ENCODE data around the gene TSPAN1. TPM values are rescaled to one million over a fixed set of nuclear protein-coding genes. Genes with fewer than 3 reads are reported as not detected.
A peak's percentile ranks its signal among the peaks of the same experiment; 100 is the strongest.

The TSPAN1 gene
- total and polyA plus RNA-seq, 10 of the 15 experiments (the other 5 are each of a cell fraction or from before 2014, with no cell fraction given) = 0.08 to 0.29 (median 0.23) TPM; not detected in 5

DNA sequence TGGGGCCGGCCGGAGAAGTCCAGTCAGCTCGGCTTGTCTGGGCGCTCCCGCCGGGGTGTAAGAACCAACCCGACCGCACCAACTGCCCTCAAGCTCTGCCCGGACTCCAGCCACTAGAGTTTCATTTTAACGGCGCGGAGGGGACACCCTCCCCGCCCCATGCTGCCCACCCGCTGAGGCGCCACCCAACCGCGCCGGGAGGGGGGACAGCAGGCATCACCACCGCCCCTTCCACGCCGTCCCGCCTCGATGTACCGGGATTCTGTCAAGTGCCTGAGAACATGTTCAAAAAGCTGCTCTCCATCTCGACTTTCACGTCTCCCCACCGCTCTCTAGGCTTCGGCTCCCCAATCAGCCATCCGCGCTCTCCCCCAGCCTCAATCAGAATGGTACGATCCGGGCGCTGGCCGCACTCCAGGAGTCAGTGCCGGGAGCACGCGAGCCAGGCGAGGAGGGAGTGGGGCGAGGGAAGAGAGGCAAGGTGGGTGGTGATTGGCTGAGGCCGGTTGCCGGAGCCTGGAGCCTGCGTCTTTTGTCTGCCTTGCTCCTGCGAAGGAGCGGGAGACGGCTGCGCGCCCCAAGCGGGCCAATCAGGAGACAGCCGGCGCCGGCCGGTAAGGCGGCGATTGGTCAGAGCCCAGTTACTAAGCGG lies 42.2 kb upstream of the TSPAN1 start, which contains the start of gene PIK3R3:
Gene PIK3R3, minus strand, starts transcription at position 101 of the 652 bp plus-strand sequence. CDS start 677 bp downstream, outside the sequence.
- Histone ChIP-seq H2AFZ (ENCODE audit: control insufficient read depth, low read depth, low read length) (peak within 1 kb of the TSS; percentile 96), H3K27me3 (replicated peaks in 1 of 2; ENCODE audit: control insufficient read depth in 2 of 2, insufficient read depth in 2 of 2, low read length in 1 of 2) (no peaks in the 10 kb centered on the region), H3K4me2 (ENCODE audit: control insufficient read depth, insufficient read depth) (peak within 1 kb of the TSS; percentile 99), H3K4me3 (peak within 1 kb of the TSS; percentile 91), H3K79me2 (ENCODE audit: control insufficient read depth, insufficient read depth, low read length) (peaks cover 44% of the 10 kb centered on the region), H3K9ac (ENCODE audit: control insufficient read depth, insufficient read depth, low read length) (peak within 1 kb of the TSS; percentile 74), H3K36me3 (ENCODE audit: control insufficient read depth in 2 of 2, insufficient read depth in 2 of 2, low read length in 1 of 2) (no peaks in the 10 kb centered on the region), H3K27ac (ENCODE audit: control insufficient read depth, insufficient read depth) (peak within 1 kb of the TSS; percentile 98), H3K4me1 (ENCODE audit: control insufficient read depth, insufficient read depth, low read length) (peaks cover 16% of the 10 kb centered on the region), H4K20me1 (ENCODE audit: control insufficient read depth, insufficient read depth) (no peaks in the 10 kb centered on the region), H3K9me3 (replicated peaks; ENCODE audit: control insufficient read depth, insufficient read depth, low read length) (no peaks in the 10 kb centered on the region)
- CTCF ChIA-PET = interaction anchor here (0.6 to 1.1 kb wide), 4 partner anchors 29 to 472 kb away, joined by 3 to 4 read pairs (median 3); no protein-coding TSS in a partner anchor
- RAD21 ChIA-PET (ENCODE audit: unreplicated experiment) = interaction anchor here (1.0 to 1.5 kb wide), 5 partner anchors 11 to 92 kb away, joined by 3 to 5 read pairs (median 4); no protein-coding TSS in a partner anchor
- FAIRE-seq (peak; percentile 91), ATAC-seq (peak; percentile 91), DNase-seq (ENCODE audit: low read depth, low spot score) (peak; percentile 92)
- in situ Hi-C loops (cut with MboI) = no loop called here
- 1% methylated on average over 54 of the region's 55 CpGs for WGBS (ENCODE audit: insufficient coverage, insufficient replicate concordance, low lambda C conversion rate, missing lambda C conversion rate)
- no TSS peak for BruUV-seq (replicated peaks)
- POLR2A ChIA-PET = interaction anchor here (0.7 to 2.3 kb wide), 9 partner anchors 9 to 197 kb away, joined by 3 to 11 read pairs (median 3); no protein-coding TSS in a partner anchor
- SMC1A ChIA-PET (ENCODE audit: uncharacterized antibody, unreplicated experiment) = interaction anchor here (1.0 to 3.9 kb wide), 6 partner anchors 9 to 91 kb away, joined by 3 to 37 read pairs (median 7); no protein-coding TSS in a partner anchor
- intact Hi-C loops (cut with micrococcal nuclease; ENCODE audit: unreplicated experiment) = loop anchor here (1.0 to 10.0 kb wide), 5 partner anchors 46 to 202 kb away; no protein-coding TSS in a partner anchor
- TF ChIP-seq MTA3 (IDR thresholded peaks at IDR 0.05; ENCODE audit: borderline replicate concordance, low read length) (no peak), PAX5 (IDR thresholded peaks at IDR 0.05; ENCODE audit: borderline replicate concordance, low read depth, low read length) (peak; percentile 23; the same call in 1 of the 2 replicates), SUZ12 (IDR thresholded peaks at IDR 0.05; ENCODE audit: unreplicated experiment) (no peak), MEF2B (IDR thresholded peaks at IDR 0.05; ENCODE audit: partially characterized antibody, poor library complexity, severe bottlenecking) (peak; percentile 64), KDM1A (IDR thresholded peaks at IDR 0.05; ENCODE audit: borderline replicate concordance) (no peak), SREBF1 (IDR thresholded peaks at IDR 0.05; ENCODE audit: low read length) (peak; percentile 97), NR2C1 (IDR thresholded peaks at IDR 0.05) (no peak), EED (IDR thresholded peaks at IDR 0.05; ENCODE audit: low read depth) (peak; percentile 80), CREB1 (IDR thresholded peaks at IDR 0.05; ENCODE audit: low read depth) (peak; percentile 47; the same call in 1 of the 2 replicates), RFX5 (IDR thresholded peaks at IDR 0.05; ENCODE audit: low read depth, low read length) (peak; percentile 96), SIX5 (IDR thresholded peaks at IDR 0.05; ENCODE audit: low read depth, low read length, severe bottlenecking) (peak; percentile 40), SREBF2 (IDR thresholded peaks at IDR 0.05; ENCODE audit: low read length) (no peak), POLR2A (IDR thresholded peaks at IDR 0.05; ENCODE audit: low read depth, low read length) (peak; percentile 99), RB1 (IDR thresholded peaks at IDR 0.05; ENCODE audit: borderline replicate concordance) (peak; percentile 98), RELA (IDR thresholded peaks at IDR 0.05; ENCODE audit: borderline replicate concordance, partially characterized antibody) (peak; percentile 89), NR2C2 (IDR thresholded peaks at IDR 0.05; ENCODE audit: borderline replicate concordance, control insufficient read depth, insufficient read length, low read depth) (no peak), KLF5 (IDR thresholded peaks at IDR 0.05; ENCODE audit: partially characterized antibody) (peak; percentile 100), WRNIP1 (IDR thresholded peaks at IDR 0.05; ENCODE audit: borderline replicate concordance, low read depth, low read length) (no peak)
- TF ChIP-seq, protein P1, sequence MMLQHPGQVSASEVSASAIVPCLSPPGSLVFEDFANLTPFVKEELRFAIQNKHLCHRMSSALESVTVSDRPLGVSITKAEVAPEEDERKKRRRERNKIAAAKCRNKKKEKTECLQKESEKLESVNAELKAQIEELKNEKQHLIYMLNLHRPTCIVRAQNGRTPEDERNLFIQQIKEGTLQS (IDR thresholded peaks at IDR 0.05; ENCODE audit: borderline replicate concordance, extremely low read depth, low read depth, low read length) = no peak
- TF ChIP-seq, protein P2, sequence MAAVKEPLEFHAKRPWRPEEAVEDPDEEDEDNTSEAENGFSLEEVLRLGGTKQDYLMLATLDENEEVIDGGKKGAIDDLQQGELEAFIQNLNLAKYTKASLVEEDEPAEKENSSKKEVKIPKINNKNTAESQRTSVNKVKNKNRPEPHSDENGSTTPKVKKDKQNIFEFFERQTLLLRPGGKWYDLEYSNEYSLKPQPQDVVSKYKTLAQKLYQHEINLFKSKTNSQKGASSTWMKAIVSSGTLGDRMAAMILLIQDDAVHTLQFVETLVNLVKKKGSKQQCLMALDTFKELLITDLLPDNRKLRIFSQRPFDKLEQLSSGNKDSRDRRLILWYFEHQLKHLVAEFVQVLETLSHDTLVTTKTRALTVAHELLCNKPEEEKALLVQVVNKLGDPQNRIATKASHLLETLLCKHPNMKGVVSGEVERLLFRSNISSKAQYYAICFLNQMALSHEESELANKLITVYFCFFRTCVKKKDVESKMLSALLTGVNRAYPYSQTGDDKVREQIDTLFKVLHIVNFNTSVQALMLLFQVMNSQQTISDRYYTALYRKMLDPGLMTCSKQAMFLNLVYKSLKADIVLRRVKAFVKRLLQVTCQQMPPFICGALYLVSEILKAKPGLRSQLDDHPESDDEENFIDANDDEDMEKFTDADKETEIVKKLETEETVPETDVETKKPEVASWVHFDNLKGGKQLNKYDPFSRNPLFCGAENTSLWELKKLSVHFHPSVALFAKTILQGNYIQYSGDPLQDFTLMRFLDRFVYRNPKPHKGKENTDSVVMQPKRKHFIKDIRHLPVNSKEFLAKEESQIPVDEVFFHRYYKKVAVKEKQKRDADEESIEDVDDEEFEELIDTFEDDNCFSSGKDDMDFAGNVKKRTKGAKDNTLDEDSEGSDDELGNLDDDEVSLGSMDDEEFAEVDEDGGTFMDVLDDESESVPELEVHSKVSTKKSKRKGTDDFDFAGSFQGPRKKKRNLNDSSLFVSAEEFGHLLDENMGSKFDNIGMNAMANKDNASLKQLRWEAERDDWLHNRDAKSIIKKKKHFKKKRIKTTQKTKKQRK (IDR thresholded peaks at IDR 0.05; ENCODE audit: low read depth, low read length) = no peak
- TF ChIP-seq, protein P3, sequence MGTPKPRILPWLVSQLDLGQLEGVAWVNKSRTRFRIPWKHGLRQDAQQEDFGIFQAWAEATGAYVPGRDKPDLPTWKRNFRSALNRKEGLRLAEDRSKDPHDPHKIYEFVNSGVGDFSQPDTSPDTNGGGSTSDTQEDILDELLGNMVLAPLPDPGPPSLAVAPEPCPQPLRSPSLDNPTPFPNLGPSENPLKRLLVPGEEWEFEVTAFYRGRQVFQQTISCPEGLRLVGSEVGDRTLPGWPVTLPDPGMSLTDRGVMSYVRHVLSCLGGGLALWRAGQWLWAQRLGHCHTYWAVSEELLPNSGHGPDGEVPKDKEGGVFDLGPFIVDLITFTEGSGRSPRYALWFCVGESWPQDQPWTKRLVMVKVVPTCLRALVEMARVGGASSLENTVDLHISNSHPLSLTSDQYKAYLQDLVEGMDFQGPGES (IDR thresholded peaks at IDR 0.05) = no peak
